NCI-H1092 treated with DMSO at 0.1 percent for 48 hours (cell line): ENCODE measurements around the gene LZTFL1.
"Not testable (repeated sequence)": the region's sequence is repeated elsewhere in the genome, so short reads cannot be mapped to it uniquely, and the experiment has no call there.

Experiments
- DNase-seq: peaks from one replicate; lab custom pipeline; 2025; lab: John Stamatoyannopoulos, UW

Gene LZTFL1

GRCh38 chr3:45864760-45865519 lies 23.0 kb upstream of the LZTFL1 start:
- DNase-seq: no peak

DNA sequence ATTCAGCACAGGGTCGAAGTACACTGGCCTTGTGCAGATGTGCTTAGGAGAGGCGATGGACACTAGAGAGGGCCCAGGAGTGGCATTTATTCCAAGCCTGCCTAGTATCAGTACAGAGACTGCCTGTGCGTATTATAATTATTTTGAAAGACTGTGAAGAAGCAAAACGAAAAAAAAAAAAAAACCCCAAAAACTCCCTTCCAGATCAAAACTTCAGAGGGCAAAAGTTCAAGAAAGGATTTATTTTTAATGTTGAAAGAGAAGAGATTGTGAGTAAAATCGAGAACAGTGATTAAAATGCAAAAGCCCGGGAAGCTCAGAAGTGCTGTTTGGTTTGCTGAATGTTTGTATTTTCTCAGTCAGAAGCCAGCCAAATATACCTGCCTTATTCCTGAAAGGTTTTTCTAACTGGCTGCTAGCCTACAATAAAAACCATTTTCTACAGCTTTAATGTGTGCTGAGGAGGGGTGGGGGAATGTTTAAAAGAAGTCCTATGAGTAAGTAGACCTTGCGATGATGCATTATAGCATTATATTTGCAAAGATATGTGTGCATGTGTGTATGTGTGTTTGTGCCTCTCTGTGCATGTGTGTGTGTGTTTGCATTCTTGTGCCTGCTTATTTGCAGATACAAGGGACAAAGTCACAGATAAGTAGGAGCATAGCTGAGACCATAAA lies 19.3 kb upstream of the LZTFL1 start:
- DNase-seq: no peak

GRCh38 chr3:45860481-45860880 lies 18.6 kb upstream of the LZTFL1 start:
- no peak for DNase-seq

DNA sequence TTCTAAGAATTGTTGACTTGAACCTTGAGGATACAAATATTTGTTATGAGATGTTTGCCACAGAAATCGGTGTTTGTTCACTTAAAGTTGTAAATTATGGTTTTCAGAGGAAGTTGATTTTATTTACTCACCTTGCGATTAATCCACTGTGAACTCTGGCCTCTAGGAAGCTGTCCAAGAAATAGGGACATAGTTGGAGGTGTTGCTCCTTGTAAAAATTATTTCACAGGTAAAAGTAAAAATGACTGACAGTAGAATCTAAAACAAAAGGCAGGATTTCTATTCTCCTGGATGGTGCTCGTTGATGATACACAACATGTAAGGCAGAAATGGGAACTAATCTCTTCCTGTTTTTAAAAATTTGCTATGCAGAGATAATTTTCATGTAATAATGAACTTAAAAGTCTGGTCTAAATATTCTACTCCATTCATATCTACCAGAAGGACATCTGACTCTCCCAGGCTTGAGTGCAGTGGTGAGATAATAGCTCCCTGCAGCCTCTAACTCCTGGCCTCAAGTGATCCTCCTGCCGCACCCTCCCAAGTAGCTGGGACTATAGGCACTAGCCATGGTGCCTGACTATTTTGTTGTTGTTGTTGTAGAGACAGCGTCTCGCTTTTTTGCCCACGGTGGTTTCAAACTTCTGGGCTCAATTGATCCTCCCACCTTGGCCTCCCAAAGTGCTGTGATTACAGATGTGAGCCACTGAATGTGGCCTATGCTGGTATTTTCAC lies 17.1 kb upstream of the LZTFL1 start:
- no peak for DNase-seq

DNA sequence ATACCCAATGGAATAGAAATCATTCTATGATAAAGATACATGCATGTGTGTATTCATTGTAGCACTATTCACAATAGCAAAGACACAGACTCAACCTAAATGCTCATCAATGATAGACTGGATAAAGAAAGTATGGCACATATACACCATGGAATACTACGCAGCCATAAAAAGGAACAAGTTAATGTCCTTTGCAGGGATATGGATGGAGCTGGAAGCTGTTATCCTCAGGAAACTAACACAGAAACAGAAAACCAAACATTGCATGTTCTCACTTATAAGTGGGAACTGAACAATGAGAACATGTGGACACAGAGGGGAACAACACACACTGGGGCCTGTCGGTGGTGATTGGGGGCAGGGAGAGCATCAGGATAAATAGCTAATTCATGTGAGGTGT lies 15.1 kb upstream of the LZTFL1 start:
- not testable (repeated sequence) for DNase-seq

GRCh38 chr3:45856323-45856722 lies 14.4 kb upstream of the LZTFL1 start:
- DNase-seq: not testable (repeated sequence)

DNA sequence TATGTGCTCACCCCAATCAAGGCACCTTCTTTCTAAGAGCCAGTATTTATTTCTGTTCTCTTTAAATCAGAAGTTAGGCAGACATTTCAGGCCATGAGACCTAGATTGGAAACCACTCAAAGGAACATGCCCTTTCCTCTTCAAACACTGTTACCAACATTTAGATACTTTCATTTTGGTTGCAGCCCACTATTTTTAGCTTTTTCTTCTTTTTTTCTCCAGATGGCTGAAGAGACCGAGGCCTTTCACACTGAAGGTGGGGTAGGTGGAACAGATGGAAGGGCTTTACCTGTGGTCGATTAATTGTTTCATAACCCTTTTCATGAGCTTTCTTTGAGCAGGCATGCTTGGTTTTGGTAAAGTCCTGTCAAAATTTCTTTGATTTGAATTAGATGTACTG lies 10.9 kb upstream of the LZTFL1 start:
- DNase-seq: no peak

DNA sequence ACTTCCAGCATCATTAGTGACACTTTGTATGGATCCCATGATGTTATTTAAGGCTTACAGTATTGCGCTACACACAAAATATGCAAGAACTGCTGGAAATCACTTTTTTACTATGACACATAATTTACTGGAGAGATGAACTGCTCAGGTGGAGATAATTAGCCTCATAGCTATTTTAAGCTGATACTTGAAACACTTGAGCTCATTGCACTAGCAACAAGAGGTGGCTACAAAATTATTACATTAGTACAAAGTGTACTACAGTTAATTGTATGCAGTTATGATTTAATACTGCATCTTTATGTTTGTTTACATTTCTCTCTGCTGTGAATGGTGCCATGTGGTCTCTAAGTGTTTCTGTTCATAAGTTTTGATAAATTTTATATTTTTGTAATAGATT lies 6.5 kb upstream of the LZTFL1 start:
- no peak for DNase-seq

DNA sequence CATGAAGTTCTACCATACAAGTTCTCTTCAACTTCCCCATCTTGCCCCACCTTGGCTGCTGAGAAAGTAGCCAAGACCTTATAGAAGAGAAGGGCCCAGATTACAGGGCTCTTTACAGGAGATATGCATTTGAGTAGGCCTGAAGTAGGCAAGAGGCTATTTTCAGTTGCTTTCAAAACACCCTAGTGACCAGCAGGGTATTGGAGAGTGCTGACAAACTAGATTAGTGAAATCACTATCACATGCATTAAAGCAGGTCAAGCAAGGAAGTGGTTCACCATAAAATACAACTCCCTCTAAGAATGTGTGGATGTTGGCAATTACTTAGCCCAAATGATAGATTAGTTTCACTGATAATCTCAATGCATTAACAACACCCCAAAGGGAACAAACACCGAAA lies 2.7 kb upstream of the LZTFL1 start:
- DNase-seq: no peak

DNA sequence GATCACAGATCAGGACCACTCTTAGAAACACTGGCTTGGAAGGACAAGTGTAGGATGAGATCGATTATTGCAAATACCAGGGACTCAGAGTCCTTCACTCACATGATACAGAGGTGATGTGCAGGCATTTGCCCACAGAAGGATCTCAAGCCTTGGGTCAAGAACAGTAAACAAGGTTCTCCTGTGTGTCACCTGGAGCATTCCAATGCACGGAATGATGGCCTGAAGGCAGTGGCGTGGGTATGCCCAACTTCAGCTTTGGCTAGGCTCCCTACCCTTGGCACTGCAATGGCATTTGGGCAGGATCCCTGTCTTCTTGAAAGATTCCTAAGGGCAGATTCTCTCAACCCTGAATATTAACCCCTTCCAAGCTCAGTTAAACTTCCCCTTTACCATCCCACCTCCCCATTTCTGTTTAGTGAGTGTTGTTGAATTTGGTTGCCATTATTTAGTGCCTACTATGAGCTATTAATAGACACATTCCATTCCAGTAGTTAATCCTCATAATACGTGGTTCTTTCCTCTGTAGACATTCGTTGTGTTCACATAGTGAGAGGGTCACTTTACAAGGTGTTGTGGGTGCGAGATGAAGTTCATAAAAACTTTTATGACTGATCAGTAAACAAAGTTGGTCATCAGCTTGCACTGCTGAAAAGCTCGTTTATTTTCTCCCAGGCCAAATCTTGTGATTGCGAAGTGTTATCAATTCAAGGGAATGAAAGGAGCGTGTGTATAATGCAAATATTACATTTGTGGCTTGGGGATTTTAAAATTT lies 1.1 kb upstream of the LZTFL1 start:
- DNase-seq: no peak

DNA sequence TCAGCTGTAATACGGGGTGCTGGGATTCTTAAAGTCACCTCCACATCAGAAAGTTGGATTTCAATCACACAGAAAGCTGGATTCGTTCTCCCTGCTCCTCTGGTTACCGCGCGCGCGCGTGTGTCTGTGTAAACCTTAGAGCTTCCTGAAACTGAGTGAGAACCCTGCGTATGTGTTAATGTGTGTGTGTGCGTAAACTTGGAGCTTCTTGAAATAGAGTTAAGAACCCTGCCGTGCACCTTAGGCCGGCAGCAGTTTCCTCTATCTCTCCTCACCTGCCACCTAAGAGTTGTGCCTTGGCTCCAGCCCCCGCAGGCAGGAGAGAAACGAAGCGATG lies 531 bp downstream of the LZTFL1 start:
- no peak for DNase-seq

DNA sequence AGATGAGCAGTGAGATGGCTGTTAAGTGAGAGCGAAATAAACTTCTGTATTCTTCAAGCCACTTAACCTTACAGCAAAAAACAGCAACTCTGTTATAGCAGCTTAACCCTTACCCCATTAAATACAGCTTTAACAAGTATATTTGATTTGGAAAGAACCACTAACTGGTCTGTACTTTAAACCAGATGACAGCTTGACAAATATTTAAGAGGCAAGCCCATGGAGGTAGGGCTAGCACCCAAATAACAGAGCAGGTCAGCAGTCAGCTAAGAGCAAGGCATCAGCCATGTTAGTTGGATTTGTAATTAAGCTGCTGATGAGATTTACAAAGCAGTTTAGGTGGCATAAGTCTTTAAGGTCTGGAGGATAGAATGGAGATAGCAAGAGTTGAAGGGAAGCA lies 3.5 kb downstream of the LZTFL1 start:
- DNase-seq: no peak

DNA sequence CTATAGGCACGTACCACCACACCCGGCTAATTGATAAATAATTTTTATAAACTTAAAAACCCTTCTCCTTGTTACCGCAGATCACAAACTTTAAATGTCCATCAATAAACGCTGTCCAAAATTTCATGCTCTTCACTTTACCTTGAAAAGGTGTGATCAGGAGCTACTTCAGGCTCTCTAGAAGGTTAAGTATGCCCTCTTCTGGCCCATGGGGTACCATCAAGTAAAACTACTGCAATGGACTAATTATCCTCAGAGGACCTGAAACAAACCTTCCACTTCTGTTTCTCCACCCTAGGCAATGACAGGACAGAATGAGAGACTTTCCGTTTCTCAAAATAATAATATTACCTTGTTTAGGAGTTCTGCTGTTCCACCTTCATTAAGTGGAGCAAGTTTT lies 9.2 kb downstream of the LZTFL1 start:
- DNase-seq: peak; percentile 2

- no peak for DNase-seq
Observed at GRCh38 chr3:45830121-45830520, 11.8 kb downstream of the LZTFL1 start.

GRCh38 chr3:45826908-45827307 lies 15.0 kb downstream of the LZTFL1 start:
- no peak for DNase-seq

- DNase-seq: no peak
Observed at GRCh38 chr3:45826321-45826720, 15.6 kb downstream of the LZTFL1 start.

DNA sequence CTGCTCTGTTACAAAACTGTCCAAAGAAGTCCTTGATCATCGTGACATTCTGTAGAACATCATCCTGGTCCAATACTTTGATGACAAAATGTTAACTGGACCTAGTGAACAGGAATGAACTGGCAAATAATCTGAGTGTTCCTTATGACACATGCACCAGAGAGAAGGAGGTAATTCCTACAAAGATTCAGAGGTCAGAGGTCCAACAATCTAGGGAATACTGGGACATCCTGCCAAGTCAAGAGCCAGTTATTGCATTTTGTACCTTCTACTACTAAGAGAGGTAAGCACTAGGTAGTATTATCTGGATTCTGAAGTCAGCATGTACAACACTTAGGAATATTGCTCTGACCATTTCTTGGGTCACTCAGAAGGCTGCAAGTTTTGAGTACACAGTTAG lies 20.8 kb downstream of the LZTFL1 start:
- no peak for DNase-seq

DNA sequence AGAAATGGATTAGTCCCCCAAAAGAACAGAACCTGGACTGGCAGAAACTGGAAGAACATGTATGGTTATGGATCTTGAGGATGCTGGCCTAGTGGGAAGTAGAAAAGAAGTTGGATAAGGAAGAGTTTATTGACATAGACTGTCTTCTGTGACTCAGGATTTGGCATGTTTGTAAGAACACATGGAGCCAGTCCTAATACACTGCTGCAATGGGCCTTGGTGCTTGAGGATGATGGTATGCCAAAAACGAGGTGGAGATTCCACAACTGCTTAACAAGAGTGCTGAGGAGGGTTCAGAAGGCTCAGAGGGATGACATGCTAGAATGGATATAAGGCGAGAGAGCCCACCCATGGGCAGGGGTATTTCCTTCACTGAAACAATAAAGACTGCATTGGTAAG lies 22.4 kb downstream of the LZTFL1 start:
- no peak for DNase-seq

DNA sequence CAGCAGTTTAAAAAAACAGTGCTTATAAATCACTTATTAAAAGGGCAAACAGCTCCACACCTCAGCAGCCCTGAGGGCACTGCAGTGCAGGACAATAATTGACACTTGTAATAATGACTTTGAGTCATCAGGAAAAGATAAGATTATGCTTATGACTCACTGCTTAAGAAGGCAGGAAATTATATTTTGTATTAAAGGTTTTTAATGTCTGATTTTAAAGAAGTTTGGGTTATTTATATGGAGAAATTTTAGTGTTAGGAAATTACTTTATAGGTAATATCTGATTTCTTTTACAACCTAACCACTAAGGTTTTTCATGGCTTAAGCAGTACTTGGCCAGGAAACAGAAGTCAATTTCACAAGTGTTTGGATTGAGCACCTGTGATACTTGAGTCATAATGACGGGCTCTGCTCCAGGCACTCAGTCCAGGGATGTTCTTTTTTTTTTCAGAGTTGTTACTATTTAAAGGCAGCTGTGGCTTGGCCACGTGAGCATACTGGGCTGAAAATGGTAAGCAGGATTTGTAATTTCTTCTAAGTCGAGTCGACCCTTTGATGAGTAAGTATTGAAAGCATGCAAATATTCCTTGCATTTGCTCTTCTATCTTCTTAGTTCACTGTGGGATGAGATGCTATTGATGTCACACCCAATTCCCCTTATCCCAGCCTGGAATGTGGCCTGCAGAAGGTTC lies 23.9 kb downstream of the LZTFL1 start:
- peak; percentile 83 for DNase-seq

DNA sequence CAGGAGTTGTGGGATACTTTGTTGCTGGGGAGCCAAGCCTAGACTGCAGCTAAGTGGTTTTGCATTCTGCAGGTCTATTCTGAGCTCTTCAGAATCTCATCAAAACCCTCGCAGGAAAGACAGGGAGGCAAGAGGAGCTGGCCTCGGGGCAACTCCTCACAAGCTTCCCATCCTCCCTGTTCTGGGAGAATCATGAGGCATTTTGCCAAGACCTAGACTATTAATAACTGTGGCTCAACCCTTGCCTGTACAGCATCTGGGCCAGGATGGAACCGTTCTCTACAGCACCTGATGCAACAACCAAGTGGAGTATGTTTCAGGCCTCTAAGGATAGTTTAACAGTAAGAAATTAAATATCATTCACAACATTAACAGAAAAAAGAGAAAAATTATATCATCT lies 25.4 kb downstream of the LZTFL1 start:
- no peak for DNase-seq

DNA sequence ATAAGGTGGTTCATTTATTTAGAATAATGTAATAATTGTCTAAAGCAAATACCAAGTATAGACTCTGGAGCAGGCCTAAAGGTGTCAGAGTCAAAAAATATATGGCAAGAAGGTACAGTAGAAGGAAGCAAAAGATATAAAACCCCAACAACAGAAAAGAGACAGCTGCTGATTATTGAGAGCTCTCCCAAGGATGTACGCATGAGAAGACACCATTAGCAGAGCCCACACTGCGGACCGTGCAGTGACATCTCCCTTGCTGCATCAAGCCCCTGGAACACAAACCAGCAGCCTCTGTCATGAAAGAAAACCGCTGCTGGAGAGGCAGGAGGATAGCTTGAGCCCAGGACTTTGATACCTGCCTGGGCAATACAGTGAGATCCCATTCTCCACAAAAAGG lies 27.6 kb downstream of the LZTFL1 start:
- no peak for DNase-seq
